Retinal pigment epithelial cell (primary cell): ENCODE results near the gene GMPS.

Experiments used
- DNase-seq: peaks from one replicate; pipeline ENCODE4 v3.0.0-alpha.2; 2010; ENCODE audit warnings: low read depth
- H3K4me3 ChIP-seq: 2 replicates; pipeline ENCODE4 v1.5.1; 2011; ENCODE audit warnings: mild to moderate bottlenecking, low read length, control low read depth, moderate library complexity
- TF ChIP-seq, protein P1 (sequence below): conservative IDR thresholded peaks from 2 replicates; pipeline ENCODE4 v1.5.1; 2011; ENCODE audit warnings: low read depth, low read length, control low read depth, inconsistent platforms

Gene GMPS

DNA sequence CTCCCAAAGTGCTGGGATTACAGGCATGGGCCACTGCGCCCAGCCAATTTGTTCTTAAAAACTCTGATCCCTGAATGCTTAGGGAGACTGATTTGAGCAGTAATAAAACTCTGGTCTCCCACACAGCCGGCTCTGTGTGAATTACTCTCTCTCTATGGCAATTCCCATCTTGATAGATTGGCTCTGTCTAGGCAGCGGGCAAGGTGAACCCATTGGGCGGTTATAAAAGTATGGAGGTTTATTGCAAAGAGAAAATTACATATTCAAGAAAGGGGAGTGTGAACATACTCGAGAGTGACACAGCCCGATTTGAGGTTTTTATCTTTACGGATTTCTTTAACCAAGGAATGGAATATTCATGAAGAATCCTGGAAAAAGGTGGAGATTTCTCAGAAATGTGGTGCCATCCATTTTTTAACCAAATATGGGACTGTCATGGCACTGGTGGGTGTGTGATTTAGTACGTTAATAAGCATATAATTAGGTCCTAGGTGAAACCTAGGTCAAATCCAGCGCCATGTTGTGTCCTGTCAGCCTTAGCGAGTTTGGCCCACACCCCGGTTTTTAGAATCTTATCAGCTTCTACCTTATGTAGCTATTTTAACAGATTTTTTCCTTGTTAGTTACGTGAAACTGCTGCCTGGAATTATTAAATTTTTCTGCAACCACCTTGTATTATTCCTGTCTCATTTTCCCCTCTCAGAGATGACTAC lies 7.2 kb upstream of the GMPS start:
- DNase-seq = no peak
- TF ChIP-seq, protein P1, sequence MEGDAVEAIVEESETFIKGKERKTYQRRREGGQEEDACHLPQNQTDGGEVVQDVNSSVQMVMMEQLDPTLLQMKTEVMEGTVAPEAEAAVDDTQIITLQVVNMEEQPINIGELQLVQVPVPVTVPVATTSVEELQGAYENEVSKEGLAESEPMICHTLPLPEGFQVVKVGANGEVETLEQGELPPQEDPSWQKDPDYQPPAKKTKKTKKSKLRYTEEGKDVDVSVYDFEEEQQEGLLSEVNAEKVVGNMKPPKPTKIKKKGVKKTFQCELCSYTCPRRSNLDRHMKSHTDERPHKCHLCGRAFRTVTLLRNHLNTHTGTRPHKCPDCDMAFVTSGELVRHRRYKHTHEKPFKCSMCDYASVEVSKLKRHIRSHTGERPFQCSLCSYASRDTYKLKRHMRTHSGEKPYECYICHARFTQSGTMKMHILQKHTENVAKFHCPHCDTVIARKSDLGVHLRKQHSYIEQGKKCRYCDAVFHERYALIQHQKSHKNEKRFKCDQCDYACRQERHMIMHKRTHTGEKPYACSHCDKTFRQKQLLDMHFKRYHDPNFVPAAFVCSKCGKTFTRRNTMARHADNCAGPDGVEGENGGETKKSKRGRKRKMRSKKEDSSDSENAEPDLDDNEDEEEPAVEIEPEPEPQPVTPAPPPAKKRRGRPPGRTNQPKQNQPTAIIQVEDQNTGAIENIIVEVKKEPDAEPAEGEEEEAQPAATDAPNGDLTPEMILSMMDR = no peak
- no peak overlapping the region for H3K4me3 ChIP-seq

DNA sequence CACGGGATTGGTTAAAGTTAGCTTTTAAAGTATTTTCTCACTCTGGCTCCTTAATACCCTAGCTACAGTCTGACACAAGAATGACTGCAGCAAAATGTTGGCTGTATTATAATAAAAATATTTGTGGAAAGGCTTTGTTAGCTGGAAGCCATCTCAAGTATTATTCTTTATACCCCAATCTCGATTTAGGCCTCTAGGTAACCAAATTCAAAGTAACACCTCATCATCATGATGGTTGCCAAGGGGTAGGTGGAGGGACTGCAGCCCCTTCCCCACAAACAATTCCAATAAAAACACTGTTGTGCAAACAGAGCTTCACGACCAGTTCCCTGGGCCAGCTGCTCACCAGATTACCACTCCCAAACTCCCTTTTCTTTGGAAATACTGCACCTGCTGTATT lies 759 bp upstream of the GMPS start:
- TF ChIP-seq, protein P1 = no peak
- no peak for DNase-seq
- H3K4me3 ChIP-seq = peak overlapping the region; percentile 36

DNA sequence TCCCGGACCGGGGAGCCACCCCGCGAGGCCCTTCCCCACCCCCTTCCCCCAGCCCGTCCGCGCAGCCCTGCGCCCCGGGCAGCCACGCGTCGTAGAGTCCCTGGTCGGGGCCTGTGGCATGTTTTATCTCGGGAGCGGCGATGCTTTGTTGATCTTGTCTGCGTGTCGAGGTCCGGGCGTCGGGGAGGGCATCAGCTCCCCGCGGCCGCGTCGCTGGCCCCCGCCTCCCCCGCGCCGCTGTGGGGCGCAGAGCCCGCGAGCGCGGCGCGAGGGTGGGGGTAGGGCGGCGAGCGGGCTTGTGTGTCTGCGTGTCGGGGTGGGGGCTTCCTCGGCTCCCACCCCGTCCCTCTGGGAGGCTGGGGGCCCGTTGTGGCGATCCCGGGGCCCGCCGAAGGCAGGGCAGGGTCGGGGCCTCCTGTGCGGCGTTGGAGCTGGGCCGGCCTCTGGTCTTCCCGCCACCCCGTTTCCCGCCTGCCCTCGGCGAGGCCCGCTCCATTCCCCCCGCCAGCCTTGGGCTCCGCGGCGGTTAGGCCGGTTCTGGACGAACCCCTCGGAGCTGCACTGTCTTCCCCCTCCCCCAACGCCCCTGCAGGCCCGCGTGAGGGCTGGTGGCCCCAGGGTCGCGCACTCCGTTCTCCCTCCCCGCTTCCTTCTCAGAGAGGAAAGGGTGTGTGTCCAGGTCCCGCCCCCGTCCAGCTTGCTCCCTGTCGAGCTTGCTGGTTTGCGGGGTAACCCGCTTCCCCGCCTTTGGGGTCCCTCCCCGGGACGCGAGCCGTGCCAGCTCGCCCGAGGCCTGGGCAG lies 695 bp downstream of the GMPS start:
- DNase-seq = no peak
- TF ChIP-seq, protein P1 = no peak
- peak overlapping the region; percentile 81 for H3K4me3 ChIP-seq

DNA sequence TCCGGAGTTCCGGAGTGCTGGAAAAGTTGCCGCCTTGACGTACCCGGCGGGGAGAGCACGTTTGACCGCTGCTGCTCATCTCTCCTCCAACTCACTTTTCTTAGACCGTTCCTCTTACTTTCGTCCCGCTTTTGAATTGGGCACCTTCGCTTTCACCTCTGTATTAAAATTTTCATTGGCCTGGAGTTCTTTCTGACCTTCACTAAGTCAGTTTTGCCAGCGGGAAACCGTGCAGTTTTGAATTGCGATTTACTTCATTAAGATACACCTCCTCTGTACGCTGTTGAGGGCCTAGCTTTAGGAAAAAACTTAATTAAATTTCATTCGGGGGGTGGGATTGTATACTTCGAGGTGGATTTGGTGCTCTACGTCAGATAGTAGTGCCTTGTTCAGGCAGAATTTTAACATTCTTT lies 1.3 kb downstream of the GMPS start:
- no peak for DNase-seq

DNA sequence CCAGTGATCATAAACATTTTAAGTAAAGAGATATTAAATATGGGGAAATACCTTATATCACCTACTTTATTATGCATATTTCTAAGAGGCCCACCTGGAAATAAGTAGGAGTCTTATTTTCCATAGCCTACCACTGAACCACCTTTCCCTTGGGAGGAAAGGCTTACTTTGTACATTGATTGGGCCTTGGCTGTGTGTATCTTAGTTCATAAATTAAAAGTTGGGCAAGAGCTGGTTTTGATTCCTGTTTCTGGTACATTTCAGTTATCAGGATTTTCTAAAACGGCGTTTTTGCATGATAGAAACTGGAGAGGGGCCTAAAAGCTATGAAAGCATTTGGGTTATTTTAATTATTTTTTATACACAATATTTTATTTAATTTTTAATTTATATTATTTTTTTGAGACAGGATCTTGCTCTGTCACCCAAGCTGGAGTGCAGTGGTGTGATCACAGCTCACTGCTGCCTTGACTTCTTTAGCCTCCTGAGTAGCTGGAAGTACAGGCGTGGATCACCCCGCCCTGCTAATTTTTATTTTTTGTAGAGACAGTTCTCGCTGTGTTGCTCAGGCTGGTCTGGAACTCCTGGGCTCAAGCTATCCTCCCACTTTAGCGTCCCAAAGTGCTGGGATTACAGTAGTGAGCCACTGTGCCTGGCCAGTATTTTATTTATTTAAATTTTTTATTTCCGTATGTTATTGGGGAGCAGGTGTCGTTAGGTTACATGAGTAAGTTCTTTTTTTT lies 2.6 kb downstream of the GMPS start:
- DNase-seq = no peak
- TF ChIP-seq, protein P1 = no peak
- peak overlapping the region; percentile 81 for H3K4me3 ChIP-seq

More for the DNA sequence above, 1.3 kb downstream of the GMPS start:
- H3K4me3 ChIP-seq = peak overlapping the region; percentile 81
- TF ChIP-seq, protein P1 = no peak

DNA sequence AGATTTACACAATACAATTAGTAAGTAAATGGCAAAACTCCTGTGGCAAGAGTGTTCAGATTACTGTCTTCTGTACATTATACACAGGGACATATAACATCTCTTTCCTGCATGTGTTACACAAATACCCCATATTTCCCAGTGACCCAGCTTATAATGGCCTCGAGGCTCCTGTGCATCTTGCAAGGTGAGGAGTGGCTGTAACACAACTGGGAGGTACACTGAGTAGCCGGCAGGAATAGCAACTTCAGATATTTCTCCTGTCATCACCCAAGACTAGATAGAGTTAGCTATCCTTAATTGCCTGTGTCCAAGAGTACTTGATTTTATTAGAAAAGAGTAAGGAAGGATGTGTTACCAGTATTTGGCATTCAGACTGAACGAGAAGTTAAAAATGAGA lies 5.6 kb downstream of the GMPS start:
- TF ChIP-seq, protein P1 = no peak
- no peak for DNase-seq
- no peak overlapping the region for H3K4me3 ChIP-seq
